ENCODE results near the gene ZNF740.
"Not testable (repeated sequence)": the region's sequence is repeated elsewhere in the genome, so short reads cannot be mapped to it uniquely, and the experiment has no call there.

ZNF740 gene

DNA sequence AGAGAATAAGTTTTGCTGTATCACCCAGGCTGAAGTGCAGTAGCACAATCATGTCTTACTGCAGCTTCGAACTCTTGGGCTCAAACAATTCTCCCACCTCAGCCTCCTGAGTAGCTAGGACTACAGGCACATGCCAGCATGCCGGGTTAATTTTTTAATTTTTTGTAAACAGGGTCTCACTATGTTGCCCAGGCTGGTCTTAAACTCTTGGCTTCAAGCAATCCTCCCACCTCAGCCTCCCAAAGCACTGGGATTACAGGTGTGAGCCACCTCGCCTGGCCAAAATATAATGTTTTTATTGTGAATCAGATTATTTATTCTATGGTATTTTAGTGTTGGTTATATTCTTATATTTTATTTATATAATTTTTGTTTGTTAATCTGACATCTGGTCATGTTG lies 3.8 kb upstream of the ZNF740 start:
- H3K27me3 ChIP-seq = no peaks in the 10 kb centered on the region

DNA sequence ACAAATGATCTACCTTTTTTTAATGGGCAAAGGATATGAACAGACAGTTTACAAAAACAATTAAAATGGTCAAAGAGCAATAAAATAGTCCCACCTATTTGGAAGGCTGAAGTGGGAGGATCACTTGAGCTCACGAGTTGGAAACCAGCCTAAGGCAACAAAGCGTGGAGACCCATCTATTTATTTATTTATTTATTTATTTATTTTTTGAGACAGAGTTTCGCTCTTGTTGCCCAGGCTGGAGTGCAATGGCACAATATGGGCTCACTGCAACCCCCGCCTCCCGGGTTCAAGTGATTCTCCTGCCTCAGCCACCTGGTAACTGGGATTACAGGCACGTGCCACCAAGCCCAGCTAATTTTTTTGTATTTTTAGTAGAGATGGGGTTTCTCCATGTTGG lies 3.1 kb upstream of the ZNF740 start:
- not testable (repeated sequence) for H3K9me3 ChIP-seq; H3K4me3 ChIP-seq (ENCODE audit: low read depth, low read length); H3K4me1 ChIP-seq; H3K27me3 ChIP-seq; DNase-seq
- peaks cover 11% of the 10 kb centered on the region for H3K36me3 ChIP-seq

More for the DNA sequence above, 3.8 kb upstream of the ZNF740 start:
- no peak for DNase-seq
- H3K36me3 ChIP-seq = peaks cover 4% of the 10 kb centered on the region
- peaks cover 16% of the 10 kb centered on the region for H3K4me1 ChIP-seq
- H3K4me3 ChIP-seq (ENCODE audit: low read depth, low read length) = no peak overlapping the region
- no peak for TF ChIP-seq CTCF (IDR thresholded peaks at IDR 0.05; ENCODE audit: low read depth, low read length)
- no peaks in the 10 kb centered on the region for H3K9me3 ChIP-seq

DNA sequence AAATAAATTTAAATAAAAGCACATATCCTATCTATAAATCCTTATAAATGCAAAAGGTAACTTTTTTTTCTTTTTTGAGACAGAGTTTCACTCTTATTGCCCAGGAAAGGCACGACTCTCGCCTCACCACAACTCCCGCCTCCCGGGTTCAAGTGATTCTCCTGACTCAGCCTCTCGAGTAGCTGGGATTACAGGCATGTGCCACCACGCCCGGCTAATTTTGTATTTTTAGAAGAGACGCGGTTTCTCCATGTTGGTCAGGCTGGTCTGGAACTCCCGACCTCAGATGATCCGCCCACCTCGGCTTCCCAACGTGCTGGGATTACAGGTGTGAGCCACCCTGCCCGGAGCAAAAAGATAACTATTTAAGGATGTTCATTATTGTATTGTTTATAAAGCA lies 1.7 kb upstream of the ZNF740 start:
- not testable (repeated sequence) for H3K4me3 ChIP-seq (ENCODE audit: low read depth, low read length); H3K27me3 ChIP-seq; DNase-seq; H3K4me1 ChIP-seq; H3K9me3 ChIP-seq
- H3K36me3 ChIP-seq = peaks cover 21% of the 10 kb centered on the region

- Histone ChIP-seq H3K4me3 (ENCODE audit: low read depth, low read length) (peak overlapping the region; percentile 77), H3K9me3 (no peaks in the 10 kb centered on the region), H3K4me1 (peaks cover 7% of the 10 kb centered on the region), H3K27me3 (no peaks in the 10 kb centered on the region), H3K36me3 (peaks cover 30% of the 10 kb centered on the region)
- no peak for DNase-seq
- no peak for TF ChIP-seq CTCF (IDR thresholded peaks at IDR 0.05; ENCODE audit: low read depth, low read length)
Observed at GRCh38 chr12:53179687-53180219, 769 bp upstream of the ZNF740 start.

DNA sequence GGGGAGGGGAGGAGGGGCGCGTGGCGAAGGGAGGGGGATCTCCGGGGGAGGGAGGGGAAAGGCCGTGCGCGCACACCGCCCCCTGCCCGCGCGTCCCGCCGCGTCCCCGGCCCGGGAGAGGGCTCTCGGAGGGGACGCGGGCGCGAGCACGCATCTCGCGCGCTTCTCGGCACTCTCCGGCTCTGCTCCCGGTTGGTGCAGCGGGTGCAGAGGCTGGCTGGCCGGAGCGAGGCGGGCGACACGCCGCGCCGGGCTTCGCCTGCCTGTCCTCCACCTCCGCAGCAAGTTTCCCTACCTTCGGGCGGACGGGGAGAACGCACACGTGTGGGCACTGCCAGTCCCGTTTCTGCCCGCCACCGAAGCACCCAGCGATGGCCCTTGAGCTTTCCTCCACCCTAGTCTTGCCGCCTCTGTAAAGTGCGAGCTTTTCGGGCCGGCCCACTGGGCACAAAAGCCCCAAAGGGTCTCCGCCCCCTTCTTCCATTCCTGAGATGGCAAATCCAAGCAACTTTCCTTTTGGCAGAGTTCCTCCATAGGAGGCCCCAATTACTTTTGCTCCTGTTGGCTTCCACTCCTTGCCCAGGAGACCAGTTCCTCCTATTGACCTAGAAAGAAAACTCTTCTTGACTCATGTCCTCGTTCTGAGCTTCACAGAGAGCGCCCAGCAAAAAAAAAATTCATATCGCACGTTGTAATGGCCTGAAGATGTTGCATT lies 566 bp downstream of the ZNF740 start:
- Histone ChIP-seq H3K27me3 (no peaks in the 10 kb centered on the region), H3K4me3 (ENCODE audit: low read depth, low read length) (peak overlapping the region; percentile 77), H3K9me3 (no peaks in the 10 kb centered on the region), H3K36me3 (peaks cover 44% of the 10 kb centered on the region), H3K4me1 (no peaks in the 10 kb centered on the region)
- no peak for TF ChIP-seq CTCF (IDR thresholded peaks at IDR 0.05; ENCODE audit: low read depth, low read length)
- DNase-seq = peak; percentile 87

DNA sequence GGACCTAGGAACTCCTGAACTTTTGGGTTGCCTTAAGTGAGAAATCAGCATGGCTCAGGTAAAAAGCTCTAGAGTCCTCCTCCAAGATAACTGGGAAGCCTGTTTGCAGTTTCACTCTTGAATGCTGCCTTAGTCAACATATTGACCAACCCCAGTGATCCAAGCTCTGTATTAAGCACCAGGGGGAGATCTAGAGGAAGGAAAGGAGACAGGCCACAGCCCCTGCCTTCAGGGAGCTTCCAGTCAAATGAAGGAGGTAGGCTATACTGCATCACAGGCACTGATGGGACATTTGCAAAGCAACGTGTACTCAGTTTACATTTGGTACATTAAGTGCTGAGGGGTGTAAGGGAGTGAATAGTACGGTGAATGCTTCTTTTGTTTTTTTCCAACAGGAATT lies 1.4 kb downstream of the ZNF740 start:
- H3K9me3 ChIP-seq = no peaks in the 10 kb centered on the region
- no peak for TF ChIP-seq CTCF (IDR thresholded peaks at IDR 0.05; ENCODE audit: low read depth, low read length)
- H3K27me3 ChIP-seq = no peaks in the 10 kb centered on the region
- DNase-seq = no peak
- H3K4me1 ChIP-seq = no peaks in the 10 kb centered on the region
- peak overlapping the region; percentile 77 for H3K4me3 ChIP-seq (ENCODE audit: low read depth, low read length)
- peaks cover 52% of the 10 kb centered on the region for H3K36me3 ChIP-seq

DNA sequence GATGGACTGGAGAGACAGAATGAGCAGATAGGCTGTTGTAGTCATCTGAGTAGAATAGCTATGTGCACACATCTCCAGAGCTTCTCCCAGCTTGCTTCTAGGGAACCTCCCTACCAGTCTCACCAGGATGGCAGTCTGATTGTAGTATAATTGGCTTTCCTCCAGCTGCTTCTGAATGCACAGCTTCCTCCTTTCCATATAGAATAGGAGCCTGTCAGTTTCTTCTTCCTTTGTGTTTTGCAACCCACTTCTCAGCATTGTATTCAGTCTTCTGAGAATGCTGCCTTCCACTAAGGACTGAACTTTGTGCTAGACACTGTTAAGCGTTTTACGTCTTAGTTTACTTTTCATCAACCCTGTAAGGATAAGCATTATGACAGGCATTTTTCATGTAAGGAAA lies 2.4 kb downstream of the ZNF740 start:
- Histone ChIP-seq H3K27me3 (no peaks in the 10 kb centered on the region), H3K9me3 (no peaks in the 10 kb centered on the region), H3K4me3 (ENCODE audit: low read depth, low read length) (no peak overlapping the region), H3K4me1 (no peaks in the 10 kb centered on the region), H3K36me3 (peaks cover 62% of the 10 kb centered on the region)
- DNase-seq = no peak
- TF ChIP-seq CTCF (IDR thresholded peaks at IDR 0.05; ENCODE audit: low read depth, low read length) = no peak

All from BE2C (cell line).